ENCODE data around the gene MLC1.

The MLC1 gene

GRCh38 chr22:50020606-50021005 lies 64.6 kb downstream of the MLC1 start:
- Mint-ChIP-seq H3K27me3 (peaks cover 6% of the 10 kb centered on the region), H3K4me3 (no peak overlapping the region), H3K36me3 (peaks cover 3% of the 10 kb centered on the region), H3K9me3 (peaks cover 6% of the 10 kb centered on the region), H3K4me1 (peaks cover 17% of the 10 kb centered on the region), H3K27ac (no peak overlapping the region)
- ATAC-seq (ENCODE audit: low read depth) (no peak), DNase-seq (ENCODE audit: low spot score in 2 of 2) (no peak)

- Mint-ChIP-seq H3K27ac (no peak overlapping the region), H3K27me3 (peaks cover 3% of the 10 kb centered on the region), H3K36me3 (peaks cover under 1% of the 10 kb centered on the region), H3K4me3 (no peak overlapping the region), H3K9me3 (peaks cover 3% of the 10 kb centered on the region), H3K4me1 (peaks cover 20% of the 10 kb centered on the region)
- no peak for ATAC-seq (ENCODE audit: low read depth)
- DNase-seq (ENCODE audit: low spot score in 2 of 2): no peak
Measured at GRCh38 chr22:50019316-50019715, 65.9 kb downstream of the MLC1 start.

- H3K4me3 Mint-ChIP-seq: no peak overlapping the region
- H3K36me3 Mint-ChIP-seq: no peaks in the 10 kb centered on the region
- ATAC-seq (ENCODE audit: low read depth) (peak; percentile 21), DNase-seq (ENCODE audit: low spot score in 2 of 2) (no peak)
- H3K27ac Mint-ChIP-seq: no peak overlapping the region
- H3K27me3 Mint-ChIP-seq: peaks cover 1% of the 10 kb centered on the region
- peaks cover 24% of the 10 kb centered on the region for H3K4me1 Mint-ChIP-seq
- peaks cover 1% of the 10 kb centered on the region for H3K9me3 Mint-ChIP-seq
Measured at GRCh38 chr22:50018608-50019285, 66.5 kb downstream of the MLC1 start.

GRCh38 chr22:50017701-50018224 lies 67.5 kb downstream of the MLC1 start:
- Mint-ChIP-seq H3K4me3 (peak overlapping the region; percentile 45), H3K27me3 (peaks cover 1% of the 10 kb centered on the region), H3K4me1 (peaks cover 29% of the 10 kb centered on the region), H3K9me3 (peaks cover 1% of the 10 kb centered on the region), H3K27ac (no peak overlapping the region), H3K36me3 (no peaks in the 10 kb centered on the region)
- ATAC-seq (ENCODE audit: low read depth) (no peak), DNase-seq (ENCODE audit: low spot score in 2 of 2) (no peak)

- ATAC-seq (ENCODE audit: low read depth) (peak; percentile 56), DNase-seq (ENCODE audit: low spot score in 2 of 2) (no peak)
- peaks cover 1% of the 10 kb centered on the region for H3K9me3 Mint-ChIP-seq
- peaks cover 32% of the 10 kb centered on the region for H3K4me1 Mint-ChIP-seq
- H3K36me3 Mint-ChIP-seq: no peaks in the 10 kb centered on the region
- peaks cover 1% of the 10 kb centered on the region for H3K27me3 Mint-ChIP-seq
- H3K4me3 Mint-ChIP-seq: peak overlapping the region; percentile 45
- H3K27ac Mint-ChIP-seq: no peak overlapping the region
Measured at GRCh38 chr22:50016988-50017700, 68.1 kb downstream of the MLC1 start.

GRCh38 chr22:50016308-50016987 lies 68.8 kb downstream of the MLC1 start:
- Mint-ChIP-seq H3K4me3 (no peak overlapping the region), H3K36me3 (no peaks in the 10 kb centered on the region), H3K9me3 (peaks cover 1% of the 10 kb centered on the region), H3K27me3 (peaks cover 7% of the 10 kb centered on the region), H3K4me1 (peaks cover 39% of the 10 kb centered on the region), H3K27ac (no peak overlapping the region)
- ATAC-seq (ENCODE audit: low read depth) (no peak), DNase-seq (ENCODE audit: low spot score in 2 of 2) (no peak)

GRCh38 chr22:50015451-50016307 lies 69.5 kb downstream of the MLC1 start:
- peaks cover 1% of the 10 kb centered on the region for H3K9me3 Mint-ChIP-seq
- H3K4me3 Mint-ChIP-seq: peak overlapping the region; percentile 55
- H3K27ac Mint-ChIP-seq: no peak overlapping the region
- DNase-seq (ENCODE audit: low spot score in 2 of 2) (no peak), ATAC-seq (ENCODE audit: low read depth) (no peak)
- H3K27me3 Mint-ChIP-seq: peaks cover 11% of the 10 kb centered on the region
- H3K4me1 Mint-ChIP-seq: peaks cover 43% of the 10 kb centered on the region
- no peaks in the 10 kb centered on the region for H3K36me3 Mint-ChIP-seq

GRCh38 chr22:50014655-50015401 lies 70.4 kb downstream of the MLC1 start:
- DNase-seq (ENCODE audit: low spot score in 2 of 2): no peak
- H3K27me3 Mint-ChIP-seq: peaks cover 11% of the 10 kb centered on the region

GRCh38 chr22:50014053-50014501 lies 71.1 kb downstream of the MLC1 start:
- no peak for DNase-seq (ENCODE audit: low spot score in 2 of 2)
- H3K4me3 Mint-ChIP-seq: peak overlapping the region; percentile 50
- peaks cover 43% of the 10 kb centered on the region for H3K4me1 Mint-ChIP-seq
- no peak for ATAC-seq (ENCODE audit: low read depth)
- no peaks in the 10 kb centered on the region for H3K36me3 Mint-ChIP-seq
- H3K27me3 Mint-ChIP-seq: peaks cover 11% of the 10 kb centered on the region
- peaks cover 1% of the 10 kb centered on the region for H3K9me3 Mint-ChIP-seq
- H3K27ac Mint-ChIP-seq: no peak overlapping the region

More at GRCh38 chr22:50014655-50015401, 70.4 kb downstream of the MLC1 start:
- H3K9me3 Mint-ChIP-seq: peaks cover 1% of the 10 kb centered on the region
- peaks cover 43% of the 10 kb centered on the region for H3K4me1 Mint-ChIP-seq
- H3K27ac Mint-ChIP-seq: no peak overlapping the region
- ATAC-seq (ENCODE audit: low read depth): no peak
- H3K36me3 Mint-ChIP-seq: no peaks in the 10 kb centered on the region
- no peak overlapping the region for H3K4me3 Mint-ChIP-seq

GRCh38 chr22:50012211-50013181 lies 72.7 kb downstream of the MLC1 start, which contains the start of gene IL17REL:
Gene IL17REL, minus strand, starts transcription at chr22:50012765. Its CDS starts 119 bp downstream, at chr22:50012646.
- Mint-ChIP-seq H3K27me3 (peaks cover 10% of the 10 kb centered on the region), H3K4me1 (peaks cover 36% of the 10 kb centered on the region), H3K36me3 (no peaks in the 10 kb centered on the region), H3K9me3 (no peaks in the 10 kb centered on the region), H3K27ac (peak within 1 kb of the TSS; percentile 93), H3K4me3 (peak within 1 kb of the TSS; percentile 80)
- no peak for ATAC-seq (ENCODE audit: low read depth)
- no peak for DNase-seq (ENCODE audit: low spot score in 2 of 2)

- Mint-ChIP-seq H3K4me3 (peak overlapping the region; percentile 80), H3K36me3 (no peaks in the 10 kb centered on the region), H3K4me1 (peaks cover 31% of the 10 kb centered on the region), H3K9me3 (no peaks in the 10 kb centered on the region), H3K27me3 (peaks cover 10% of the 10 kb centered on the region), H3K27ac (peak overlapping the region; percentile 93)
- DNase-seq (ENCODE audit: low spot score in 2 of 2) (no peak), ATAC-seq (ENCODE audit: low read depth) (no peak)
Measured at GRCh38 chr22:50011447-50012210, 73.6 kb downstream of the MLC1 start.

Measured in memory B cell (primary cell).